Fibroblast of mammary gland (primary cell): Measurements from ENCODE around the gene EFCAB14.
"Not testable (repeated sequence)": the region's sequence is repeated elsewhere in the genome, so short reads cannot be mapped to it uniquely, and the experiment has no call there.

Experiments used
- DNase-seq: peaks from one replicate; pipeline ENCODE4 v3.0.0-alpha.2; 2010; ENCODE audit warnings: low read depth
- H3K4me3 ChIP-seq: 2 replicates; pipeline ENCODE4 v1.5.1; 2011; ENCODE audit warnings: low read depth, mild to moderate bottlenecking, low read length, moderate library complexity; ENCODE audit not compliant: control insufficient read depth
- TF ChIP-seq, protein P1 (sequence below): conservative IDR thresholded peaks from 2 replicates; pipeline ENCODE4 v1.5.1; 2011; ENCODE audit warnings: low read depth, low read length, inconsistent platforms; ENCODE audit not compliant: control insufficient read depth, insufficient read depth

The EFCAB14 gene

DNA sequence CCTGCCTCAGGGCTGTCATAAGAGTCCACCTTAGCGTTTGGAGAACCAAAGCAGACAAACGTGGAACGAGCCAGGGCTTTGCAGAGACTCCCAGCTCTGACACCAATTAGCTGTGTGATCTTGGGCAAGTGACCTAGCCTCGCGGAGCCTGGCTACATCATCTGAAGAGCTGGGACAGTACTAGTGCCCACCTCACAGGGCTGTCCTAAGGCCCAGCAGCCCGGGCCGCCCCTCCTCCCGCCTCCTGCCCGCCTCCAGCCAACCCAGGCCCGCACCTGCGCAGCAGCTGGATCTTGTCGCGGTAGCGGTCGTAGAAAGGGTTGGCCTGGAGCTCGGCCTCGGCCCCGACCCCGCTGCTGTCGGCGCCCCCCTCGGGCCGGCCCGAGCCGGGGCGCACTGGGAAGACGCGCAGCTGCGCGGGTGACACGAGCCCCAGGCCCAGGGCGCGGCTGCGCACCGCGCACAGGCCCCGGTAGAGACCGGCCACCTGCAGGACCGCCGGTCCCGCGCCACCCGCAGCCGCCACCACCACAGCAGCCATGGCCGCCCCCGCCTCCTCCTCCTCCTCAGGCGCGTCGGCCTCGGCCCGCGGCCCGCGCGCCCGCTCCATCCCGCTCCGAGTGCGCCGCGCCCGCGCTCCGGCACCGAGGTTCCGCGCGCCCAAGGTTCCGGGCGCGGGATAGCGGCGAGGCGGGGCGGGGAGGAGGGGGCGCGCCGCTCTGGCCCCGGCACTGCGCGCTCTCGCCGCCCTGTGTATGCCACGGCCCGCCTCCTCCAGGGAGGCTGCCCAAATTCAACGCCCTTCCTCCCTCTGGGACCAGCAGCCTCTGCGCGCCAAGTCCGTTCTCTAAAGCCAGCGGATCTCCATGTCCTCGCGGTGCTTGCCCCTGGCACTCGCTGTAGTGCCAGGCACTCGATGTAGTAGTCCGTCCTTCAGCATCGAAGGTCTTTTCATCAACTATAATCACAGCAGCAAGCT, 50.8 kb downstream of the EFCAB14 start, which contains the start of gene ATPAF1:
Gene ATPAF1, minus strand, starts transcription at position 583 of the 979 bp plus-strand sequence. Its CDS starts 42 bp downstream, at position 541.
- TF ChIP-seq, protein P1, sequence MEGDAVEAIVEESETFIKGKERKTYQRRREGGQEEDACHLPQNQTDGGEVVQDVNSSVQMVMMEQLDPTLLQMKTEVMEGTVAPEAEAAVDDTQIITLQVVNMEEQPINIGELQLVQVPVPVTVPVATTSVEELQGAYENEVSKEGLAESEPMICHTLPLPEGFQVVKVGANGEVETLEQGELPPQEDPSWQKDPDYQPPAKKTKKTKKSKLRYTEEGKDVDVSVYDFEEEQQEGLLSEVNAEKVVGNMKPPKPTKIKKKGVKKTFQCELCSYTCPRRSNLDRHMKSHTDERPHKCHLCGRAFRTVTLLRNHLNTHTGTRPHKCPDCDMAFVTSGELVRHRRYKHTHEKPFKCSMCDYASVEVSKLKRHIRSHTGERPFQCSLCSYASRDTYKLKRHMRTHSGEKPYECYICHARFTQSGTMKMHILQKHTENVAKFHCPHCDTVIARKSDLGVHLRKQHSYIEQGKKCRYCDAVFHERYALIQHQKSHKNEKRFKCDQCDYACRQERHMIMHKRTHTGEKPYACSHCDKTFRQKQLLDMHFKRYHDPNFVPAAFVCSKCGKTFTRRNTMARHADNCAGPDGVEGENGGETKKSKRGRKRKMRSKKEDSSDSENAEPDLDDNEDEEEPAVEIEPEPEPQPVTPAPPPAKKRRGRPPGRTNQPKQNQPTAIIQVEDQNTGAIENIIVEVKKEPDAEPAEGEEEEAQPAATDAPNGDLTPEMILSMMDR, result no peak
- peak within 1 kb of the TSS; percentile 73 for H3K4me3 ChIP-seq
- peak; percentile 78 for DNase-seq

DNA sequence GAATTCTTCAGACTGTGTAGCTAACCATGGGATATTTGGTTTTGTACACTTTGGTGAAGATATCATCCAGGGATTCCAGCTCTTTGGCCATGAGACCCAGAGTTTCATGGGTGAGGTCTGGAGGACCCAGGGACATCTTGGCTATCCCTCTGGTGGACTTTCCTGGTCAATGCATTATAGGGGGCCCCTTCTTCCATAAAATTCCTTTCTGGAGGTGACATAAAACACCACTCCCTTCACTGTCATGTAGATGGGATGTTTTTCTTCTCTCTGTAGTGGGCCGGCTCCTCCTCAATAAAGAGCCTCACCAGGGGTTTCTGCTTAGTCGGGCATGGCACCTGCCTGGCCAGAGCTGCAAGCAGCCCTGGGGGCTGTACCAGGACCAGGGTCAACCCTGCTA, 52.9 kb downstream of the EFCAB14 start:
- H3K4me3 ChIP-seq, result no peak overlapping the region
- TF ChIP-seq, protein P1, result no peak
- no peak for DNase-seq

DNA sequence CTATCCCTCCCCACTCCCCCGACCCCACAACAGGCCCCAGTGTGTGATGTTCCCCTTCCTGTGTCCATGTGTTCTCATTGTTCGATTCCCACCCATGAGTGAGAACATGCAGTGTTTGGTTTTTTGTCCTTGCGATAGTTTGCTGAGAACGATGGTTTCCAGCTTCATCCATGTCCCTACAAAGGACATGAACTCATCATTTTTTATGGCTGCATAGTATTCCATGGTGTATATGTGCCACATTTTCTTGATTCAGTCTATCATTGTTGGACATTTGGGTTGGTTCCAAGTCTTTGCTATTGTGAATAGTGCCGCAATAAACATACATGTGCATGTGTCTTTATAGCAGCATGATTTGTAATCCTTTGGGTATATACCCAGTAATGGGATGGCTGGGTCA, 56.0 kb downstream of the EFCAB14 start:
- DNase-seq, H3K4me3 ChIP-seq: not testable (repeated sequence)

DNA sequence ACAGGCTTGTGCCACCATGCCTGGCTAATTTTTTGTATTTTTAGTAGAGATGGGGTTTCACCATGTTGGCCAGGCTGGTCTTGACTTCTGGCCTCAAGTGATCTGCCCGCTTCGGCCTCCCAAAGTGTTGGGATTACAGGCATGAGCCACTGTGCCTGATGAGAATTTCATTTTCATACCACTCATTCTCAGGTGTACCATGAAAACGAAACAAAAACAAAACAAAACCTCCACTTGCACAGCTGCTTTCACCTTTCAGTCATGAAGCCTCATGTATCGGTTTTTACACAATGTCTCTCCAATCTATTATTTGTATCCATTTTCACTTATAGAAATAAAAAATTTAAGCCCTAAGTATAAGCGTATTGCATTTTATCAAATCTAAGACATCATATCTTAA, 58.8 kb downstream of the EFCAB14 start:
- not testable (repeated sequence) for H3K4me3 ChIP-seq, DNase-seq

DNA sequence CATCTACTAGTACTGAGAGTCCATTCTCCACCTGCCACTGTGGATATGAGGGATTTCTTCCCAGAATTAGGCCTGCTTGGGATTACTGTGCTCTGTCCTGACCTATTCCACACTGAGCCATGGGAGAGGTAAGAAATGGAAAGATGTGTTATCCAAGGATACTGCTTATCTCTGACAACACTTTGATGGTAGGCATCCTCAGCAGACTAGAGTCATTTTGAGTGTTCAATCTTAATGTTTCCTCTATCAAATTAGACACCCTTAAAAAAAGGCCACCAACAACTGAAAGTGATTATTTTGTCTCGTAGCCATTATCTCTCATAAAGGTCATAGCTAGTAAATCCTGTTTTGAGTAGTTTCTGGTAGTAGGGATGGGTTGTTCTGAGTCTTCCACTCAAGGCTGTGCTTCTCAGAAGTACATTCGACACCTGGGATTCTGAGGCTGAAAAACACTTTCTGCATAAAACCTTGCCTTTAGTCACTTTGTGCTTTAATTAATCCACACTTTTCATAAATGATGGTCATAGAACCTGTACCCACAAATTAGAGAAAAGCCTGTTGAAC, 59.5 kb downstream of the EFCAB14 start:
- DNase-seq, result no peak
- TF ChIP-seq, protein P1, result no peak
- no peak overlapping the region for H3K4me3 ChIP-seq

DNA sequence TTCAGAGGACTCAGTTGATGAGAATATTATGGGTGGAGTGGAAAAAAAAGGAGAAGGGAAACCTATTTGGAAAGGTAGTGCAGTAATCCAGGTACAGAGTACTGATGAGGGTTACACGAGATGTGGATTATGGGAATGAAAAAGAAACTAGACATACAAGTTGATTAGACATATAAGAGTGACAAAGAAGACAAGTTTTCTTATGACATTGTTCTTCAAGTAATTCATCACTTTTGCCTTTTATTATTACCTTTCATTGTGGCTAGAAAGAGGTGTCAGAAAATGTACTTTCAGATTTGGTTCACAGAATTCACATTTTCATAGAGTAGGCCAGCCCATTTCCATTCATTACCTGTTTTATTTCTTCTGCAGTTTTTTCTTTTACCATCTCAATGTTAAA, 61.1 kb downstream of the EFCAB14 start:
- H3K4me3 ChIP-seq, result no peak overlapping the region
- DNase-seq, result no peak
- TF ChIP-seq, protein P1, result no peak

DNA sequence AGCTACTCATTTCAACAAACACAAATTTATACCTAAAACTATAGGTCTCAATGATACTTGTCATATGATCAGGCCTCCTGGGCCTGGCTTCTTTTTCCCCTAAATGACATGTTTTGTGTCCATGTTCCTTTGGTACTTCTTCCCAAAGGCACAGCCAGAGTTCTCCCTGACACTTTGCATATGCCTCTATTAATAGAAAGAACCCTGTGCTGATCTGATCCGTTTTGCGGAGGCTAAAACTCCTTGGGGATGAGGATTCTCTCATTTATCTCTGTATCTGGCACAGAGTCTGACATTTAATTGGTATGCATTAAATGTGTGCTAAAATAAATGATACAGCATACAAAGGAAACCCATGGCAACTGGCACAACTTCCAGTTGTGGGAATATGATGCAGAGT, 62.3 kb downstream of the EFCAB14 start:
- TF ChIP-seq, protein P1, result no peak
- DNase-seq, result no peak
- H3K4me3 ChIP-seq, result no peak overlapping the region

DNA sequence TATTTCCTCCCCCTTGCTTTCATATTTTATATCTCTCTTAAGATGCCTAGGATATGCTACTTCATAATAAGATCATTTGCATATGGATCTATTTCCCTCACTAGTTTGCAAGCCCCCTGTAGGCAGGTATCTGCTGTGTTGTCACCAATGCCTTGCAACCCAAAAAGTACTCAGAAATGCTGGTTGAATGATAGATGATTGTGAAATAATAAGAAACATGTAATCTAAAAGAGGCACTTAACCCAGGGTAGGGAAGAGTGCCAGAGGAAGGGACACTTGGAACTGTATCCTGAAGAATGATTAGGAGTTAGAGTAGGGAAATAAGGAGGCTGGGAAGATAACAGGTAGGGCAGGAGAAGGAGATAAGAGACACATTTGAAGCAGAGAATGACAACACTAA, 63.1 kb downstream of the EFCAB14 start:
- no peak for DNase-seq
- TF ChIP-seq, protein P1, result no peak
- no peak overlapping the region for H3K4me3 ChIP-seq

DNA sequence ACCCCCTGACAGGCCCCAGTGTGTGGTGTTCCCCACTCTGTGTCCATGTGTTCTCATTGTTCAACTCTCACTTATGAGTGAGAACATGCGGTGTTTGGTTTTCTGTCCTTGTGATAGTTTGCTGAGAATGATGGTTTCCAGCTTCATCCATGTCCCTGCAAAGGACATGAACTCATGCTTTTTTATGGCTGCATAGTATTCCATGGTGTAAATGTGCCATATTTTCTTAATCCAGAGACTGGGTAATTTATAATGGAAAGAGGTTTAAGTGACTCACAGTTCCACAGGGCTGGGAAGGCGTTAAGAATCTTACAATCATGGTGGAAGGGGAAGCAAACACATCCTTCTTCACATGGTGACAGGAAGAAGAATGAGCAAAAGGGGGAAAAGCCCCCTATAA, 64.2 kb downstream of the EFCAB14 start:
- DNase-seq, H3K4me3 ChIP-seq: not testable (repeated sequence)
